ENCODE results near the gene LOXL4.

LOXL4 gene

DNA sequence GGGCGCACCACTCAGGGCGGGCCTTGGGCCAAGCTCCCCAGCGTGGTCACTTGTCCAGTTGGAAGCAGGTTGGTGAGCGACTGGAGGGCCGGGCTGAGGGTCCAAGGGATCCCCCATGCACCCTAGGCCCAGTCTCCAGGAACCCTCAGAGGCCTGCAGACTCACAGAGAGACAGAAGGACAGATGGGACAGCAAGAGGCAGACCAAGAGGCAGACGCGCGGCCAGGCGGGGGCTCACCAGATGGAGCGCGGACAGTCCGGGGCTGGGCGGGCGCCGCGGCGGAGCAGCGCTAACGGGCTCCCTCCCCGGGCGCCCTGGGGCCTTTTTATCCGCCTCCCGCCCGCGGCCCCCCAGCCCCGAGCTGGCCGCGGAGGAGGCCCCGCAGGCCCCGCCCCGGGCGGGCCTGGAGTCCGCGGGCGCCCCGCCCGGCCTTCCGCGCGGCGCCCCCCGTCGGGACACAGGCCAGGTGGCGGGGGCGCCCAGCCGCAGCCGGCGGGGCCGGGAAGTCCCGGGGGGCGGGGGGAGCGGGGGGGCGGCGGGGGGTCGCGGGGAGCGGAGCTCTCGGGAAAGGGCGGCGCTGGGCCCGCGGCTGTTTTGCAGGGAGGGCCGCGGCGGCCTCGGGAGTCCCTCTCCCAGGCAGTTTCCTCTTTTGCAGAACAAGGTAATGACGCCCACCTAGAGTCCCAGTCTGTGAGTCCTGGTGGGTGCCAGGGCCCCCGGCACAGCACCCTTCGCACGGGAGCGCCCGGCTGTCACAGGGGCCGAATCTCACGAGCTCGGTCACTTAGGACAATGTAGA, at the start of gene LOXL4:
Gene LOXL4, minus strand, starts transcription at position 301 of the 800 bp plus-strand sequence. CDS start 5,175 bp downstream, outside the sequence.
- DNase-seq: peak in 3 of 14 donors; percentile 24 to 49 (median 43)

DNA sequence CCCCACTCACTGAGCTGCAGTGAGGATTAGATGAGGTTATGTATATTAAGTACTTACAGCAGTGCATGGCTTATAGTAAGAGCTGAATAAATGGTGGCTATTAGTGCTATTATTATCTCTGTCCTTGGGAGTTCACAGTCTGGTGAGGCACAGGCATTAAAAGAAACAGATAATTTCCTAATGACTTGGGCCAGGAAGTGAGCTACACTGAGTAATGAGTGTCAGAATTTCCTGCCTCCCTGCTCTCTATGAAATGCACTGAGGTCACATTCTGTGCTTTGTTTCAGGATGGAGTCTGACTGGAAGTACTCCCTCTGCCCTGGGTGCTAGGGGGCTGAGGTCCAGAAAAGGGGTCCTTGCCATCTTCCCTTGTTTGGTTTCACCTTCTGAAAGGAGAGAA, 48.7 kb upstream of the LOXL4 start:
- DNase-seq: no peak

DNA sequence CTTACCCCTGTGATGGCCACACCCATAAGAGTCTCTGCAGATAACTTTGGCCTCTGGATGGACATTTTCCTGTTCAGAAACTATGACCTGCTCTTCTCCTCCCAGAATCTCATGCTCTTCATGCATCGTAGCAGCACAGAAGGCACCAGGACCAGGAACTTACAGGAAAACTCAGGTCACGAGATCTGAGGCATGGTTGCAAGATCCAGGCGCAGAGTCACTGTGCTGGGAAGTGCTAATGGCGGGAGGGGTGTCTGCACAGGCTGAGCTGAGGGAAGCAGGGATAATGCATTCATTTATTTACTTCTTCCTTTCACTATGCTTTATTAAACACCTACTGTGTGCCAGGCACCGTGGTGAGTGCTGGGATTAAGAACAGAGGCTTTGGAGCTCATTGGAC, 48.2 kb upstream of the LOXL4 start:
- no peak for DNase-seq

DNA sequence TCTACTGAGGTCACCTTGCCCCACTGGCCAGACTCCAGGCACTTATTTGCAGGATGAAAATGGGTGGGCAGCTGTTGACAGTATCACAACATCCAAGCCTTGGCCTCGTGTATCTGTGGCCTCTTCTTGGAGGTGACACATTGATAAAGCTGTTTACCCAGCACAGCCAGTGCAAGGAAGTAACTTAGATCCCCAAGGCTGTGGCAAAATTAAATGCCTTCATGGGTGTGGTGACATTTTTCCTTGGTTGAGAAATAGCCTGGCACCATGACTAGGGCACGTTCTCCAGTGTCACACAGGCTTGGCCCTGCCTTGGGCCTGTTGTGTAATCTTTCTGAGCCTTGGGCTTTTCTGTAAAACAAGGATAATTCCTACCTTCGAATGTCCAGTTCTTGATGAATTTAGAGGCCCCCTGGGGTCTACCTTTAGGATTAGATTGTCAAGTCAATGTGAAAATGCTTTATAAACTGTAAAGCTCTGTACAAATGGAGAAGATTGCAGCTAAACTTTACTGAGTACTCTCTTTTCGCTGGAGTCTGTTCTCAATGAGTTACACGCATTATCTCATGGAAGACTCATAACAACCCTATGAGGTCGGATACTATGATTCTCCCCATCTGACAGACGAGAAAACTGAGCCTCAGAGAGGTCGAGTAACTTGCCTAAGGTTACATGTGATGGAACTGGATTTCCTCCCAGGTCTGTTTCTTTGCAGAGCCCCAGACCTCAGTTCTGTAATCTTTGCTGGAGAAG, 46.7 kb upstream of the LOXL4 start:
- DNase-seq: no peak

DNA sequence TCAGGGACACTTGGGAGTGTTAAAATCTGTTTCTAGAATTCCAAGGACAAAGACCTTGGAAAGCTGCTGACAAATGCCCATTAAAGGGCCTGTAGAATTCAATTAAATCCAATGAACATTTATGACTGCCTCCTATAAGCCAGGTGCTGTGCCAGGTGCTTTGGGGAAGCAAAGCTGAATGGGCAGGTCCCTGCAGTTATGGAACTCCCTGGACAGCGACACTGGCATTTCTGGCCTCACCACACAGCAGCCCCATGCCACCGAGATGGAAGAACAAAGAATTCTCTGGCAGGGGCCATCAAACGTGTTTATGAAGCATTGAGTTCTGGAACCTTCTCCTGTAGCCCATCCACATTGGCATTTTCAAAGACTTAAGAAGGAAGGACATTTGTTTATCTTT, 45.6 kb upstream of the LOXL4 start:
- no peak for DNase-seq

DNA sequence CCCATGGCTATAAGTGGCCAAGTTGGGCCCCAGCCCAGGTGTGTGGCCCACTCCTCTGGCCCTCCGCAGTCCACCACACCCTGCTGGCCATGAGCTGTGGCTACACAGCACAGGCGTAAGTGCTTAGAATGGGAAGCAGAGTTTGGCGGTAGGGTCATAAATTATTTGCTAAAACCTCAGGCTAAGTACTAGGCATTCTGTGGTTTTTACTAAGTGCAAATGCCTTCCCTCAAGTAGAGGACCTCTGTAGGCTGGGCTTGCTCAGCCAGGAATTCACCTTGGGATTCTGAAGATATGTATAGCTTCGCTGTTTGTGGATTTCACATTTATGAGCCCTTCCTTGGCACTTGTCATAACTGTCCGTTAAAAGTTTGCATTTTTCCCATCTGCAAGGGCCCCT, 44.8 kb upstream of the LOXL4 start:
- no peak for DNase-seq

DNA sequence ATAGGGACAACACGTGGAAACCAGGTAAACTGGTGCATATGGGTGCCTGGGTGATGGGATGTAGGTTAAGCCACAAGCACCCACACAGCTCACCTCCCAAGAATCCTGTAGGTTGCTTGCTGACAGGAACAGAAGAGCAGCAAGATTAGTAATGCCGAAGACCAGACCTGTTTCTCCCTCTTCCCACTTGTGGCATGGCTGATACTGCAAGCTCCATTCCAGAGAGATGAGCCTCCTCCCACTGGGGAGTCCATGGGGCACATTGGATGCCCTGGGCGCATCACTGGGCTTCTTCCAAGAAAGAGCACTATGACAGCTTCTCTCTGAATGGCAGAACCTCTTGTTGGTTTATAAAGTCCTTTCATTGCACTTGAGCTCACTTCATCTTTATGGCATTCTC, 44.4 kb upstream of the LOXL4 start:
- DNase-seq: no peak

DNA sequence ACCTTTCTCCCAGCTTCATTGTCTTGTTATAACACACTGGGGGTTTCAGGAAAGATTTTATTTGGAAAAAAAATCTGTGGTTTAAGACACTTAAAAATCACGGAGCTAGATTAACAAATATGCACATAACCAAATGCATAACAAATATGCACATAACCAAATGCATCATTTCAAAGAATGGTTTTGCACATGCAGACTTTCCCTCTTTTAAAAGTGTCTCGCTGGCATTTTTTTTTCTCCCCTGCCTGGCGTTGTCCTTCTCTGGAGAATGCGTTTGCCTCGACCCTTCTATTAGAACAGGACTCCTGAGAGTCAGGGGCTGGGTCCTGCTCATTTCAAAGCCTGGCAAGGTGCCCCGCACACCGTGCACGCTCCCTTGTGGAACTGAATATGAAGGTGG, 42.7 kb upstream of the LOXL4 start:
- peak in 1 of 14 donors; percentile 20 for DNase-seq

DNA sequence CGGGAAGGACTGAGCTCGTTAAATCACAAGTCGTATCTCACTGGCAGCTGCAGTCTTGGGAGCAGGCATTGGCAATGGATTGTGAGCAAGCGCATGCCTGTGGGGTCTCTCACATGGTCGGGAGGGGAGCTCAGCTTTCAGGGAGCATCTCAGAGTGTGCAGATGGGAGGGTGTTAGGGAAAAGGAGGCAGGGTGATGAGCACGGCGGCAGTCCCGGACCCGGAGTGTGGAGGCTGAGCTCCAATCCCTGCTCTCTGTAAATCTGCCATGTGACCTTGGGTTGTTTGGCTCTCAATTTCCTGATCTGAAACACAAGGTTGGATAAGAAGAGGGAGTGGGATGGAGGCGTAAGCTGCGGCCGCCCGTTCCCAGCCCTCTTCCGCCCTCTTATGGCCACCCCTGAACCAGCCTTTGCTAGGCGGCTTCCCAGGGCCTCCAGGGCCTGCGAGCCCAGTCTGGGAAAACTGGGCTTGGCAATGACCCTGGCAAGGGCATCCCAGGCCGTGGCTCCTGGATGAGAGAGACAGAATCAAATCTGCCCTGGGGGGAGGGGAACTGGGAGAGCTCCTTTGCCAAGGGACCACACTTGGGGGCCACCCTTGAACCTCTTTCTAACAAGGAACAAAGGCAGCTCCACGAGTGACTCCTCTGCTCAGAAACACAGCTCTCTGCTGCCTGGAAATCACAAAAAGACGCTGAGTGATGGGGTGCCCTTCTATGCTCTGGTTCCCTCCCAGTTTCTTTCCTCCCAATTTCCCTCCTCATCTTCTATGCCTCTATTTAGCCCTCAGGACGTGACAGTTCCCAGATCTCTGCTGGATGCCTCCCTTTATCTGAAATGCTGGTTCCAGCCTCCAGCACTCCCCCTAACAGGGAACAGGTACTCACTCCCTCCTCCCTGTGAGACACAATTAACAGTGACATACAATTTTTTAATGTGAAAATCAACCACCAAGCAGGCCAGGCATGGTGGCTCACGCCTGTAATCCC, 41.7 kb upstream of the LOXL4 start:
- peak in 13 of 14 donors; percentile 17 to 84 (median 56) for DNase-seq

DNA sequence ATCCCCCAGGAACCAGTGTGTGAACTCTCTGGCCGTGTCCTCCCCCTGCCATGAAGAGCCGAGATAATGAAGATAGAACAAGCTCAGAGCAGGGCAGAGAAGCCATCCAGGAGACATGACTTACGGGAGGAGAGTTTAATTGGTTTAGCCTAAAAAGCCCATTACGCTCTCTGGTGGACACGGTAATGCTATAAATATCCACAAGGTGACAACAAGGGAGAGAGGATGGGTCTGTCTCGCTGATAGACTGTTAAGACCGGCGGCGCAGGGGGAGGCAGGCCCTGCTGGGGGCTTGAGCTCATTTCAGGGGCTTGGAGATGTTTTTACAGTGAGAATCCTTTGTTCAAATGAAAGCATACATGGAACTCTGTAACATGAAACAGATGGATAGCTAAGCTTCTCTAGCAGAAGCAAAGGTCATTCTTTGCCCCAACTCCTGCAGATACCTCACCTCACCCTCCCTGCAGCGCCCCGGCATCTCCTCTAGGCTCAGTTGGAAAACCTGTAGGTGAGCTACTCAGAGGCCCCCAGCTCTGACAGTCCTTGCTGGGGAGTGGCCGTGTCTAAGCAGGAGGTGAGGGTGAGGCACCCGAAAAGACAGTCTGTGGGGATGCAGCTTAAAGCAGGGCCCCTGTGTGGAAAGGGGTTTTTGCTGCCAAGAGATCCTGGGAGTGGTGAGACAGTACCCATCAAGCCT, 40.8 kb upstream of the LOXL4 start:
- DNase-seq: peak in 1 of 14 donors; percentile 56

DNA sequence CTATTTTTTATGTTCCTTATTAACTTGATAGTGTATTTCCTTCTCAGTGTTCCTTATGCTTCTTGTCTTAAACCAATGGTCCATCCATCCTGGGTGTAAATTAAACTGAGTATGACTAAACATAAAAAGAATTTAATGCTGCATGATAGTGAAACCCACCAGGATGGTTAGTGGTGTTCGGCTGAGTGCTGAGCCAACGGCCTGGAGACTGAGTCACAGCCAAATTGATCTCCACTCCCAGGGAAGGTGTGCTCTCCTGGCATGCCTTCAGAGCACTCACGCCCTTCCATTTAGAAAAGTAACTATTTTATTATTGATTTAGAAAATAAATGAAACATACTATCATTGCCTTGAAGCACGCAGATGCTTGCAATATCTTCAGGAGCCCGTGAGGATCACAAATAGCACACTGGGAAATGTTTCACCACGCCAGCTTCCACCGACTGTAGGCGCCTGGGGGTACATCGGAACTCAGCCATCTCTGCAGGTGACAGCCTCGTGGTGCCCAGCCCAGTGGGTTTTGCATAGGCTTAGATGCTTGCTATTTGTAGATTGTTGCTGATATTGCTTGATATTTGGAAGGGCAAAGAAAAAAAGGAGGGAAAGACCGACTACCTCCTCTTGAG, 40.0 kb upstream of the LOXL4 start:
- DNase-seq: peak in 1 of 14 donors; percentile 45

DNA sequence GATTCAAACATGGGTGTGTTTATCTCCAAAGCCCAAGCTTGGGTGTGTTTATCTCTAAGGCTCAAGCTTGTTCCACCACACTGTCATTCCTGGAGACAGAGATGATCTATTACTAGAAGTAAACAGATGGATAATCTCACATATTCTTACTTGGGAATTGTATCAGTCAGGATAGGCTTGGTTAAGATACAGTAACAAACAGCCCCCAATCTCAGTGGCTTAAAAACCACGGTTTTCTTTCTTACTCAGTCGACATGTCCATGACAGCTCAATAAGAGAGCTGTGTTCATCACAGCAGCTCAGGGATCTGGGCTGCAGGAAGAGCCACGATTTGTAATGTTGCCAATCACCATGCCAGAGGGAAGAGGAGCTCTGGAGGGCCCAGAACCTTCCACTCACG, 38.5 kb upstream of the LOXL4 start:
- DNase-seq: no peak

DNA sequence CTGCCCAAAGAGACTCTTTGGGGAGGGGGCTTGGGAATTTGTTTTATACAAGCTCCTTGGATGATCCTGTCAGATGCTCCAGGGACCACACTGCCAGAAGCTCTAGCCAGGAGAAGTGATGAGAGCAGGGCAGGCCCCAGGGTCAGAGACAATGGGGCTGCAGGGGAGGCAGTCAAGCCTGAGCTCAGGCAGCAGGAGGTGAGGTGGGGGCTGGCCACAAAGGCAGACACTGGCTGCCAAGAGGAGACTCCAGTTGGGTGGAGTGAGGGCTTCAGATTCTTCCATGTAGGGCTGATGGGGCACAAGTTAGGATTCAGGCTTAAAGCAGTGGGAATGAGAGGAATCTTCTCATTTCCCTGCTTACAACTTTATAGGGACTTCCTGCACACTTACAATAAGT, 35.6 kb upstream of the LOXL4 start:
- no peak for DNase-seq

DNA sequence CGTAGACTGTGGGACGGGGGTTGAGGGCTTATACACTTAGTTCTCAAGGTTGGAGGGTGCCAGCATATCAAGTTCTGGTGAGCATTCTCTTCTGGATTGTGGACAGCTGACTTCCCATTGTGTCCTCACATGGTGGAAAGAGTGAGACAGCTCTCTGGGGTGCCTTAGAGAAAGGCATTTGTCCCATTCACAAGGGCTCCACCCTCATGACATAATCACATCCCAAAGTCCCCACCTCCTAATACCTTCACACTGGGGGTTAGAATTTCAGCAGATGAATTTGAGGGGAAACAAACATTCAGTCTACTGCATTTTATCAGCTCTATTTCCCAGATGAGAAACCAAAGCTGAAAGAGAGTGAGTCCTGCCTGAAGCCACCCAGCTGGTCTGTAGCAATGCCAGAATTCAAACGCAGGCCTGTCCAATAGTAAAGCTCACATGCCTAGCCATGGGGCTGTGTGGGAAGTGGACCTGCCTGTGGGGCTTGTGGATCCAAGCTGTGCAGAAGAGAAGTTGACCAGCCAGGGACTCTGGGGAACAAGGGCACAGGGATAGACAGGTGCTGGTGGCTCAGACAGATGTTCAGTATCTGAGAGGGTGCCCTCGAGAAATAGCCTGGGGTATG, 34.9 kb upstream of the LOXL4 start:
- no peak for DNase-seq

DNA sequence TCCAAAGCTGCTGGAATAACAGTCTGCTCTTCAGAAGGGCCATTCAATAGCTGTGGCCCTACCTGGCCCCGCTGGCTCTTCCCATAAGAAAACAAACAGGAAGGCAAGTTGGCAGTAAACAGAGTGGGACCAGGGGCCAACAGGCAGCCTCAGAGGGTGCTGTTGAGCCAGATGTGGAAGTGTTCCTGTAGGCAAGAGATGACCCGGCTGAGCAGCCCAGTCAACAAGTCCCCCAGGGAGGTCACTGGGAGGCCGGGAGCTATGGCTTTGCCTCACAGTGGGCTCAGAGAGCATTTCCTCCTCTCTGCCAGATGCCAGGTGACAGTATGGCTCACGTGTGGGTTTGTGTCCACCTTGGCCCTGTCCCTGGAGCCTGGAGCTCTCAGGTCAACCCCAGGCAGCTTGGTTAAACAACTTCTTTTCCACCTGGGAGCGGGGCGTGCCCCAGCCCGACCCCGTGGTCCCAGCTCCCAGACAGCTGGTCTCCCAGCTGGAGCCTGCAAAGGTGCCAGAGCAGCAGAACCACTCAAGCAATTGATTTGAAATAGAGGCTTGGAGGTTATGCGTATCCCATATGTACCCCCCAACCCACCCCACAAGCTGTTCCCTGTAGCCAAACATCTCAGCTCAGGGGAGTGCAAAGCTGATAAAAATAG, 33.8 kb upstream of the LOXL4 start:
- peak in 1 of 14 donors; percentile 18 for DNase-seq

DNA sequence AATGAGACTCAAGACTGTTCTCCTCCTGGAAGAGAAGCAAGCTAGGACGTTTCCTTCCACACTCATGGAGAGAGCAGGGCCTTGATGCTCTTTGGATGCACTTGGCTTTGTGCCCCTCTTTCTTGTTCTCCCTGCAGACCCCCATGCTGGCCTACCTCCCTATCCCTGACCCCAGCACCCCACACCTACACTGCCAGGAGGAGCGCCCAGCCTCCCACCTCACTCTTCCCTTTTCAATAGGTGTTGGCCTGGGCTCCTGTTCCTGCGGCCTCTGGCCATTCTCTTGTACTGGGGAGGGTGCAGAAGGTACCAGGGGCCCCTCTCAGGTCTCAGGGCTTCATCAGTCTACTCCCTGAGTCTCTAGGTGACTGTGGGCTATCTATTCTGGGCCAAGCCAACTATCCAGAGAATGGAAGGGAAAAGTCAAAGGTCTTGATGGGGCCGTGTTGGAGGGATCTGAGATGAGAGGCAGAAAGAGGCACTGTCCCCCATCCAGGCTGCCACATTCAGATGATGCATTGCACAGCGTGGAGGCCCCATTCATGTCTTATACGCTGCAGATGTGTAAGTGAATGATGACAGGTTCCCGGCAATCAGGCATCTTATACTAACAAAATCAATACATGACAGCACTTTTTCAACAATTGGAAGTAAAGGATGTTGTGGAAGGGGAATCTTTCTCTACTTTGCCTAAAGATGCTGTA, 32.7 kb upstream of the LOXL4 start:
- DNase-seq: no peak

DNA sequence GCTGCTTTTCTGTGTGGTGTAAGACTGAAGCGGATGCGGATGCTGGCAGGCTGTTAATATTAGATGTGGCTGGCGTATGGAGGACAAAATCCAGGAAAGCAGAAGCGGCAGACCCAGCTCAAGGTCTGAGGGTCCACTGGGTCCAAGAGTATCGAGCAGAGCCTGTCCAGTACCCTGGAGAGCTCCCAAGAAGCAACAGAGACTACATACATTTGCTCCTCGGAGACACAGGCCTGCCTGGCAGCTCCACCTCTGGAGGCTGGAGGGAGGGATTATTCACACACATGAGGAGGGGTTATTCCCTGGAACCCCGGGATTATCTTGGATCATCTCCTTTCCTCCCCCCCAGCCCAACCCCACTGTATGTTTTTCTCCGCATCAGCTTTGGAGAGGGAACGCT, 31.3 kb upstream of the LOXL4 start:
- no peak for DNase-seq

DNA sequence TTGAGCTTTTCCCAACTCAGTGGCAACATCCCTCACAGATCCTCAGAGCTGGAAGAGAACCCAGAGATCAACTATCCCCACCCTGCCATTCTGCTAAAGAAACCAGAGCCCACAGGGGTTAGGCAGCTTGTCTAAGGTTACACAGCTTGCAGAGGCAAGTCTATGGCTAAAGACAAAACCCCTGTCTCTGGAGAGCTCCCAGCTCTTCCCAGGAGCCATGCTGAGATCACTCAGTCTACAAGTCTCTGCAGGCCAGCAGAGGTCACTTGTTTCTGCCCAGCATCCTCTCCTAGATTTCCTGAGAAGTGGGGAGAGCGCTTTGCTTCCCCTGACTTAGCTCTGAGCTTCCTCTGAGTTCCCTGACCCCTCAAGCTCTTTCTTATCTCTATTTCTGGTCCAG, 28.5 kb upstream of the LOXL4 start:
- no peak for DNase-seq

DNA sequence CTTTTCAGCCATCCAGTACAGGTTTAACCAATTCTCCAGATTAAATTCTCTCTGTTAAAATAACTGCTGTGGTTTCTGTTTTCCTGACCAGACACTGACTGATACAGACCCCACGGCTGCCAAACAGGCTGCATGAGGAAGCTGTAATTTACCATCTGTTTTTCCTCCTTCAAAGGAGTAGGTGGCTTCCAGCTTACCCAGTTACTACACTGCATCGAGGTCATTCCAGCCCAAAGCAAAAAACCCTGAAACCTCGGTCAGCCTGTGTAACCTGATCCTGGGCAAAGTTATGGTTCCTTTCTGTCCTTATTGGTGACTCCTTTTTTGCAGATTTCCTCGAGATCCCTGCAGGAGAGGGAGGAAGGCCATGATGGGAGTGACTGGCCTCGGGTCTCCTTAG, 27.9 kb upstream of the LOXL4 start:
- DNase-seq: peak in 1 of 14 donors; percentile 46

DNA sequence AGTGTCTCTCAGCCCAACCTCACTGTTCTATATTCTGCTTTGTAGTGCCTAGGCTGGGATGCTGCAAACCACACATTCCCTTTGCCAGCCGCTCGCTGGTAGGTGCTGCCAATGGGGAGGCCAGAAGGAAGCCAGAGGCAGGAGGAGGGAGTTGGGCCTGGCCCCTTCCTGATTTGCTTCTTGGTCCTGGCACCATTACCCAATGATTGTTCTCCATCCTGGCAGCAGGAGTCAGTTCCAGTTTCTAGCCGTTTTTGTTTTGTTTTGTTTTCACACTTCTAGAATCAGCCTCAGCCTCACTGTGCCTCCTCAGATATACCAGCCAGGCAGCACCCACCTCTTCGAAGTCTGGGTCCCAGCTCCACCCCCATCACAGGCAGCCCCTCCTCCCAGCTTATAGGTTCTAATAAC, 27.4 kb upstream of the LOXL4 start:
- peak in 6 of 14 donors; percentile 12 to 46 (median 22) for DNase-seq
